SK-N-SH treated with all-trans-retinoic acid at 6 μM for 48 hours (cell line): ENCODE results near the gene MAT1A.

Experiments
- ATAC-seq: fragments of 200-7000 bp; cut with Tn5 transposase; 3 replicates; pipeline ENCODE4 v1.9.1; 2020; ENCODE audit warnings: mild to moderate bottlenecking, moderate library complexity
- ARNTL ChIP-seq: fragments of 450-650 bp; formaldehyde crosslinking; IDR thresholded peaks from 2 replicates; pipeline ENCODE4 v1.5.0; 2020; ENCODE audit warnings: low read depth, mild to moderate bottlenecking, moderate library complexity, borderline replicate concordance
- BACH2 ChIP-seq: fragments of 250-450 bp; sonication (Bioruptor Pico); IDR thresholded peaks from 2 replicates; pipeline ENCODE4 v1.9.0; 2021; ENCODE audit warnings: mild to moderate bottlenecking, borderline replicate concordance
- CREB5 ChIP-seq: fragments of 250-450 bp; sonication (Bioruptor Pico); IDR thresholded peaks from 2 replicates; pipeline ENCODE4 v1.5.1; 2020; ENCODE audit warnings: low read depth, mild to moderate bottlenecking, moderate library complexity
- CSDC2 ChIP-seq: fragments of 250-450 bp; sonication (Bioruptor Pico); IDR thresholded peaks from 2 replicates; pipeline ENCODE4 v1.5.0; 2020; ENCODE audit warnings: mild to moderate bottlenecking, moderate library complexity
- ESRRG ChIP-seq: fragments of 250-450 bp; sonication (Bioruptor Pico); IDR thresholded peaks from 2 replicates; pipeline ENCODE4 v1.6.1; 2021; ENCODE audit warnings: mild to moderate bottlenecking
- ISL1 ChIP-seq: fragments of 250-450 bp; sonication (Bioruptor Pico); IDR thresholded peaks from 2 replicates; pipeline ENCODE4 v2.1.2; 2022; ENCODE audit warnings: mild to moderate bottlenecking, moderate library complexity
- OSR1 ChIP-seq: fragments of 250-450 bp; sonication (Bioruptor Pico); IDR thresholded peaks from 2 replicates; pipeline ENCODE4 v1.8.0; 2022; ENCODE audit warnings: moderate library complexity, mild to moderate bottlenecking, inconsistent platforms
- POU6F1 ChIP-seq: fragments of 250-450 bp; sonication (Bioruptor Pico); IDR thresholded peaks from 2 replicates; pipeline ENCODE4 v1.8.0; 2021; ENCODE audit warnings: low read depth, mild to moderate bottlenecking, moderate library complexity, borderline replicate concordance
- PPARA ChIP-seq: fragments of 250-450 bp; sonication (Bioruptor Pico); IDR thresholded peaks from 2 replicates; pipeline ENCODE4 v1.5.0; 2020; ENCODE audit warnings: mild to moderate bottlenecking, borderline replicate concordance
- RARB ChIP-seq: fragments of 250-450 bp; sonication (Bioruptor Pico); IDR thresholded peaks from 2 replicates; pipeline ENCODE4 v1.8.0; 2021; ENCODE audit warnings: mild to moderate bottlenecking, moderate library complexity
- SNAI2 ChIP-seq: fragments of 250-450 bp; sonication (Bioruptor Pico); IDR thresholded peaks from 2 replicates; pipeline ENCODE4 v1.5.0; 2020; ENCODE audit warnings: mild to moderate bottlenecking, moderate library complexity
- TCF4 ChIP-seq: fragments of 250-450 bp; sonication (Bioruptor Pico); IDR thresholded peaks from 2 replicates; pipeline ENCODE4 v1.8.0; 2021; ENCODE audit warnings: mild to moderate bottlenecking, moderate library complexity, borderline replicate concordance
- ZC3H10 ChIP-seq: fragments of 250-450 bp; sonication (Bioruptor Pico); IDR thresholded peaks from 2 replicates; pipeline ENCODE4 v1.5.1; 2021; ENCODE audit warnings: mild to moderate bottlenecking, moderate library complexity
- ZFP30 ChIP-seq: fragments of 450-650 bp; formaldehyde crosslinking; IDR thresholded peaks from 2 replicates; pipeline ENCODE4 v1.5.0; 2022; ENCODE audit warnings: mild to moderate bottlenecking, moderate library complexity
- ZNF565 ChIP-seq: fragments of 450-650 bp; formaldehyde crosslinking; conservative IDR thresholded peaks from 2 replicates; pipeline ENCODE4 v1.5.0; 2020; ENCODE audit warnings: low read depth, mild to moderate bottlenecking, moderate library complexity
- ZNF70 ChIP-seq: fragments of 450-650 bp; formaldehyde crosslinking; IDR thresholded peaks from 2 replicates; pipeline ENCODE4 v1.5.0; 2020; ENCODE audit warnings: mild to moderate bottlenecking, moderate library complexity
- ZNF8 ChIP-seq: fragments of 450-650 bp; formaldehyde crosslinking; IDR thresholded peaks from 2 replicates; pipeline ENCODE4 v1.5.0; 2020; ENCODE audit warnings: mild to moderate bottlenecking, moderate library complexity
- TF ChIP-seq, protein P1 (sequence below): fragments of 250-450 bp; sonication (Bioruptor Pico); IDR thresholded peaks from 2 replicates; pipeline ENCODE4 v1.8.0; 2020; ENCODE audit warnings: mild to moderate bottlenecking, moderate library complexity, borderline replicate concordance
- TF ChIP-seq, protein P2 (sequence below): fragments of 250-450 bp; sonication (Bioruptor Pico); IDR thresholded peaks from 2 replicates; pipeline ENCODE4 v1.5.1; 2021; ENCODE audit warnings: mild to moderate bottlenecking, moderate library complexity

The MAT1A gene

GRCh38 chr10:80283536-80284199, 5.8 kb downstream of the MAT1A start:
- TF ChIP-seq OSR1 (CRISPR knock-in tag) (no peak), ESRRG (CRISPR knock-in tag) (no peak), ZFP30 (CRISPR knock-in tag) (no peak), PPARA (CRISPR knock-in tag) (no peak), CREB5 (CRISPR knock-in tag) (no peak), SNAI2 (CRISPR knock-in tag) (no peak), RARB (CRISPR knock-in tag) (no peak), ZC3H10 (CRISPR knock-in tag) (no peak), CSDC2 (CRISPR knock-in tag) (no peak), ARNTL (CRISPR knock-in tag) (no peak), TCF4 (CRISPR knock-in tag) (no peak)
- TF ChIP-seq, protein P1, sequence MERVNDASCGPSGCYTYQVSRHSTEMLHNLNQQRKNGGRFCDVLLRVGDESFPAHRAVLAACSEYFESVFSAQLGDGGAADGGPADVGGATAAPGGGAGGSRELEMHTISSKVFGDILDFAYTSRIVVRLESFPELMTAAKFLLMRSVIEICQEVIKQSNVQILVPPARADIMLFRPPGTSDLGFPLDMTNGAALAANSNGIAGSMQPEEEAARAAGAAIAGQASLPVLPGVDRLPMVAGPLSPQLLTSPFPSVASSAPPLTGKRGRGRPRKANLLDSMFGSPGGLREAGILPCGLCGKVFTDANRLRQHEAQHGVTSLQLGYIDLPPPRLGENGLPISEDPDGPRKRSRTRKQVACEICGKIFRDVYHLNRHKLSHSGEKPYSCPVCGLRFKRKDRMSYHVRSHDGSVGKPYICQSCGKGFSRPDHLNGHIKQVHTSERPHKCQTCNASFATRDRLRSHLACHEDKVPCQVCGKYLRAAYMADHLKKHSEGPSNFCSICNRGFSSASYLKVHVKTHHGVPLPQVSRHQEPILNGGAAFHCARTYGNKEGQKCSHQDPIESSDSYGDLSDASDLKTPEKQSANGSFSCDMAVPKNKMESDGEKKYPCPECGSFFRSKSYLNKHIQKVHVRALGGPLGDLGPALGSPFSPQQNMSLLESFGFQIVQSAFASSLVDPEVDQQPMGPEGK (CRISPR knock-in tag), result no peak
- no peak for ATAC-seq

GRCh38 chr10:80283119-80283518, 6.3 kb downstream of the MAT1A start:
- TF ChIP-seq BACH2 (CRISPR knock-in tag) (no peak), SNAI2 (CRISPR knock-in tag) (no peak), ARNTL (CRISPR knock-in tag) (no peak), ZNF565 (CRISPR knock-in tag) (no peak), POU6F1 (CRISPR knock-in tag) (no peak), OSR1 (CRISPR knock-in tag) (no peak)
- TF ChIP-seq, protein P2, sequence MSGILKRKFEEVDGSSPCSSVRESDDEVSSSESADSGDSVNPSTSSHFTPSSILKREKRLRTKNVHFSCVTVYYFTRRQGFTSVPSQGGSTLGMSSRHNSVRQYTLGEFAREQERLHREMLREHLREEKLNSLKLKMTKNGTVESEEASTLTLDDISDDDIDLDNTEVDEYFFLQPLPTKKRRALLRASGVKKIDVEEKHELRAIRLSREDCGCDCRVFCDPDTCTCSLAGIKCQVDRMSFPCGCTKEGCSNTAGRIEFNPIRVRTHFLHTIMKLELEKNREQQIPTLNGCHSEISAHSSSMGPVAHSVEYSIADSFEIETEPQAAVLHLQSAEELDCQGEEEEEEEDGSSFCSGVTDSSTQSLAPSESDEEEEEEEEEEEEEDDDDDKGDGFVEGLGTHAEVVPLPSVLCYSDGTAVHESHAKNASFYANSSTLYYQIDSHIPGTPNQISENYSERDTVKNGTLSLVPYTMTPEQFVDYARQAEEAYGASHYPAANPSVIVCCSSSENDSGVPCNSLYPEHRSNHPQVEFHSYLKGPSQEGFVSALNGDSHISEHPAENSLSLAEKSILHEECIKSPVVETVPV, result no peak
- no peak for ATAC-seq

DNA sequence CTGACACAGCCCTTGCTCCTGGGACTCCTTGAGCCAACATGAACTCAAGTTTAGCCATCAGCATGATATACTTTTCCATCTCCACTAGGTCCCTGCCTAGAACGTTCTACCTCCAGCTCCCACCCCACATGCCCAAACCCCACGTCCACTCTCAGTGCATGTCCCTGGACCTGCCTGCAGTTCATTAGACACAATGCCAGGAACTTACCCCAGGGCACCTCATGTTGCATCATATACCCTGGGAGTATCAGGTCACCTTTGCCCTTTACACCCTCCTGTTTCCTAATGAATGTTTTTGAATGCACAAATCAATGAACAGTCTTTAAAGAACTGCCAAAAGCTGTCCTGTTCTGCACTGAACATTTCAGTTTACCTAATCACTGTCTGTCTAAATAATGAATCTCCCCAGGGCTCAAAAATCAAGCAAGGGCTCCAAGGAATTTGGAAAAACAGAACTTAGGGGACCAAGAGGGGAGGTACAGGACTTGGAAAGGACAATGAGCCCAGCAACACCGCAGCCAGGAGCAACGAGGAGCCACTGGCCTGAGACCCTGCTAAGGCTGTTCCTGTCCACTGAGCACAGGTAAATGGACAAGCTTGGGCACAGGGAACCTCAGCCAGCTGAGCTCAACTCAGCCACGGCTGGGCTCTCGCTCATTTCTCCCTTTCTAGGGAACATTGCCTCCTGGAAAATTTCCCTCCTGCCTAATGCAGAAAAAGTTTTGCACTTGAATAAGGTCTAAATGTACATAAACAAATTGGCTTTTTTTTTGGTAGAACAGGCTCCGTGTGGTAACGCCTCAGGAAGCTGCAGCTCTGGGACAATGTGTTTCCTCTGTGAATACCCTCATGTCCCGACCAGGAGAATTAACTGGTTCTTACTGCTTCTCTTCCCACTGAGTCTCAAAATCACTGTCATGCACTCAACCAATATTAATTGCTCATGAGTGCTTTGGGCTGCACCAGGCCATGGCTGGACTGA, 7.4 kb downstream of the MAT1A start:
- TF ChIP-seq, protein P2, result no peak
- TF ChIP-seq SNAI2 (CRISPR knock-in tag) (no peak), ZFP30 (CRISPR knock-in tag) (no peak), TCF4 (CRISPR knock-in tag) (no peak), ARNTL (CRISPR knock-in tag) (no peak), ZC3H10 (CRISPR knock-in tag) (no peak), ZNF8 (CRISPR knock-in tag) (no peak), ISL1 (CRISPR knock-in tag) (no peak), POU6F1 (CRISPR knock-in tag) (no peak), ZNF70 (CRISPR knock-in tag) (no peak), PPARA (CRISPR knock-in tag) (no peak), CREB5 (CRISPR knock-in tag) (no peak), RARB (CRISPR knock-in tag) (no peak), ZNF565 (CRISPR knock-in tag) (no peak)
- ATAC-seq, result no peak
